IMR-90 (cell line): ENCODE measurements around the gene COL23A1. TPM values are rescaled to one million over a fixed set of nuclear protein-coding genes. Genes with fewer than 3 reads are reported as not detected.

Experiments used
- ATAC-seq: fragments of 200-7000 bp; cut with Tn5 transposase; 2 replicates; pipeline ENCODE4 v1.9.1; 2020; ENCODE audit warnings: low read depth, mild to moderate bottlenecking, moderate library complexity
- BruUV-seq: library from RNA; stranded (reverse); fragments of 400-500 nt; replicated peaks from 2 replicates; lab custom pipeline; 2021; lab: Mats Ljungman, UMichigan
- CTCF ChIA-PET: fragments of 300-600 bp; formaldehyde crosslinking; extraction: SDS; loops from one replicate; lab custom pipeline; 2021; ENCODE audit warnings: antibody characterized with exemption; lab: Yijun Ruan, JAX
- POLR2A ChIA-PET: fragments of 300-600 bp; sonication (Branson Sonifier 250); formaldehyde crosslinking; loops from one replicate; lab custom pipeline; 2022; ENCODE audit warnings: antibody characterized with exemption; ENCODE audit not compliant: unreplicated experiment; lab: Charles Lee
- DNase-seq: peaks from one replicate; pipeline ENCODE4 v3.0.0; 2013
- H2AFZ ChIP-seq: replicated peaks from 2 replicates; pipeline ENCODE3; 2013; ENCODE audit warnings: low read length, mild to moderate bottlenecking; ENCODE audit not compliant: poor library complexity
- H2AK5ac ChIP-seq: 2 replicates; pipeline ENCODE4 v1.6.1; 2013; ENCODE audit warnings: low read depth, low read length, inconsistent platforms
- H2AK9ac ChIP-seq: replicated peaks from 2 replicates; pipeline ENCODE3; 2013; ENCODE audit warnings: mild to moderate bottlenecking, low read depth, low read length, moderate library complexity; ENCODE audit not compliant: poor library complexity
- H2BK120ac ChIP-seq: 2 replicates; pipeline ENCODE4 v1.6.1; 2013; ENCODE audit warnings: low read depth, low read length, inconsistent platforms
- H2BK15ac ChIP-seq: 3 replicates; pipeline ENCODE4 v1.6.1; 2013; ENCODE audit warnings: low read depth, low read length, inconsistent platforms
- H2BK20ac ChIP-seq: 2 replicates; pipeline ENCODE4 v1.6.1; 2013; ENCODE audit warnings: low read depth, mild to moderate bottlenecking, inconsistent platforms, low read length, moderate library complexity
- H2BK5ac ChIP-seq: 2 replicates; pipeline ENCODE4 v1.6.1; 2013; ENCODE audit warnings: mild to moderate bottlenecking, low read depth, low read length, inconsistent platforms; ENCODE audit not compliant: poor library complexity, severe bottlenecking
- H3K14ac ChIP-seq: replicated peaks from 2 replicates; pipeline ENCODE4 v1.6.1; 2013; ENCODE audit warnings: low read depth, low read length, inconsistent platforms
- H3K18ac ChIP-seq: 2 replicates; pipeline ENCODE4 v1.6.1; 2013; ENCODE audit warnings: low read depth, low read length, control low read depth
- H3K23ac ChIP-seq: 2 replicates; pipeline ENCODE4 v1.6.1; 2013; ENCODE audit warnings: low read depth, low read length, inconsistent platforms
- H3K27ac ChIP-seq: 2 replicates; pipeline ENCODE4 v1.5.1; 2013; ENCODE audit warnings: mild to moderate bottlenecking, control low read depth, low read length; ENCODE audit not compliant: insufficient read depth
- H3K27me3 ChIP-seq: 2 replicates; pipeline ENCODE4 v1.6.1; 2013; ENCODE audit warnings: low read length; ENCODE audit not compliant: control insufficient read depth, insufficient read depth
- H3K36me3 ChIP-seq: 2 replicates; pipeline ENCODE4 v1.6.1; 2013; ENCODE audit warnings: low read length, mixed read lengths; ENCODE audit not compliant: control insufficient read depth, insufficient read depth
- H3K4ac ChIP-seq: 2 replicates; pipeline ENCODE4 v1.6.1; 2013; ENCODE audit warnings: low read depth, low read length, inconsistent platforms
- H3K4me1 ChIP-seq: 2 replicates; pipeline ENCODE4 v1.6.1; 2013; ENCODE audit warnings: low read length, mixed read lengths; ENCODE audit not compliant: control insufficient read depth, insufficient read depth
- H3K4me2 ChIP-seq: 2 replicates; pipeline ENCODE4 v1.6.1; 2013; ENCODE audit warnings: low read depth, mild to moderate bottlenecking, control low read depth, low read length, moderate library complexity
- H3K4me3 ChIP-seq: 2 replicates; pipeline ENCODE4 v1.5.1; 2013; ENCODE audit warnings: low read depth, mild to moderate bottlenecking, control low read depth, low read length, moderate library complexity; ENCODE audit not compliant: insufficient read depth
- H3K56ac ChIP-seq: 2 replicates; pipeline ENCODE4 v1.6.1; 2013; ENCODE audit warnings: low read length, inconsistent platforms; ENCODE audit not compliant: insufficient read depth; ENCODE audit errors: extremely low read depth
- H3K79me1 ChIP-seq, 2 experiments: 2 replicates each; pipeline ENCODE4 v1.6.1; 2013; ENCODE audit warnings: low read length in 2 of 2, inconsistent platforms in 1 of 2, low read depth in 1 of 2
- H3K9ac ChIP-seq: 2 replicates; pipeline ENCODE4 v1.6.1; 2013; ENCODE audit warnings: low read depth, low read length, control low read depth
- H3K9me1 ChIP-seq: 2 replicates; pipeline ENCODE4 v1.6.1; 2013; ENCODE audit warnings: low read length, inconsistent platforms; ENCODE audit not compliant: insufficient read depth
- H3K9me3 ChIP-seq: 2 replicates; pipeline ENCODE4 v1.6.1; 2013; ENCODE audit warnings: low read length; ENCODE audit not compliant: control insufficient read depth, insufficient read depth
- H4K20me1 ChIP-seq: 2 replicates; pipeline ENCODE4 v1.6.1; 2013; ENCODE audit warnings: low read length, inconsistent platforms; ENCODE audit not compliant: insufficient read depth
- H4K5ac ChIP-seq: 2 replicates; pipeline ENCODE4 v1.6.1; 2013; ENCODE audit warnings: mild to moderate bottlenecking, low read depth, low read length, control low read depth
- H4K8ac ChIP-seq, 2 experiments: 2 replicates each; pipeline ENCODE4 v1.6.1; 2013; ENCODE audit warnings: low read depth in 2 of 2, low read length in 2 of 2, control low read depth in 1 of 2, inconsistent platforms in 1 of 2
- H4K91ac ChIP-seq: 2 replicates; pipeline ENCODE4 v1.6.1; 2013; ENCODE audit warnings: low read depth, low read length, inconsistent platforms; ENCODE audit not compliant: insufficient read depth
- BHLHE40 ChIP-seq: fragments of 150-350 bp; IDR thresholded peaks from 2 replicates; pipeline ENCODE4 v1.6.1; 2016; ENCODE audit warnings: mild to moderate bottlenecking, low read depth, low read length
- CEBPB ChIP-seq: IDR thresholded peaks from 2 replicates; pipeline ENCODE4 v1.6.1; 2012; ENCODE audit warnings: low read depth, low read length, improper control_type of control experiment
- CHD1 ChIP-seq: IDR thresholded peaks from 2 replicates; pipeline ENCODE4 v1.6.1; 2012; ENCODE audit warnings: low read depth, low read length, improper control_type of control experiment
- CTCF ChIP-seq: conservative IDR thresholded peaks from 2 replicates; pipeline ENCODE4 v1.5.1; 2012; ENCODE audit warnings: mild to moderate bottlenecking, low read depth, low read length, improper control_type of control experiment
- ELK1 ChIP-seq: fragments of 150-350 bp; IDR thresholded peaks from 2 replicates; pipeline ENCODE4 v1.6.1; 2016; ENCODE audit warnings: low read depth, mild to moderate bottlenecking, low read length, moderate library complexity, borderline replicate concordance
- FOS ChIP-seq: fragments of 150-350 bp; IDR thresholded peaks from 2 replicates; pipeline ENCODE4 v1.6.1; 2016; ENCODE audit warnings: low read depth, low read length
- MAFK ChIP-seq: IDR thresholded peaks from 2 replicates; pipeline ENCODE4 v1.6.1; 2012; ENCODE audit warnings: low read depth, low read length, improper control_type of control experiment
- MAZ ChIP-seq: IDR thresholded peaks from 2 replicates; pipeline ENCODE4 v1.6.1; 2012; ENCODE audit warnings: low read depth, mild to moderate bottlenecking, low read length, improper control_type of control experiment, moderate library complexity, borderline replicate concordance
- MXI1 ChIP-seq: IDR thresholded peaks from 2 replicates; pipeline ENCODE4 v1.6.1; 2012; ENCODE audit warnings: low read depth, mild to moderate bottlenecking, low read length, moderate library complexity, borderline replicate concordance
- NFE2L2 ChIP-seq: fragments of 150-350 bp; IDR thresholded peaks from 2 replicates; pipeline ENCODE4 v1.6.1; 2016; ENCODE audit warnings: low read depth, mild to moderate bottlenecking, low read length
- POLR2A ChIP-seq: IDR thresholded peaks from 2 replicates; pipeline ENCODE4 v1.6.1; 2012; ENCODE audit warnings: mild to moderate bottlenecking, low read depth, low read length
- RAD21 ChIP-seq: IDR thresholded peaks from 2 replicates; pipeline ENCODE4 v1.6.1; 2012; ENCODE audit warnings: low read length, improper control_type of control experiment
- RCOR1 ChIP-seq: IDR thresholded peaks from 2 replicates; pipeline ENCODE4 v1.6.1; 2012; ENCODE audit warnings: mild to moderate bottlenecking, low read length, improper control_type of control experiment; ENCODE audit not compliant: insufficient replicate concordance
- RFX5 ChIP-seq: IDR thresholded peaks from 2 replicates; pipeline ENCODE4 v1.8.0; 2012; ENCODE audit warnings: low read depth, mild to moderate bottlenecking, low read length, moderate library complexity
- SMC3 ChIP-seq: fragments of 150-350 bp; IDR thresholded peaks from 2 replicates; pipeline ENCODE4 v1.6.1; 2016; ENCODE audit warnings: low read depth, mild to moderate bottlenecking, antibody characterized with exemption, low read length, moderate library complexity
- USF2 ChIP-seq: fragments of 150-350 bp; IDR thresholded peaks from 2 replicates; pipeline ENCODE4 v1.6.1; 2017; ENCODE audit warnings: mild to moderate bottlenecking, antibody characterized with exemption, low read length, low read depth
- WGBS, 2 experiments: methylation state at CpG; one replicate each; pipeline versions ENCODE4 v1.1.5 to v1.1.7; 2013; ENCODE audit warnings: missing lambda C conversion rate in 2 of 2; ENCODE audit not compliant: insufficient read length in 1 of 2; ENCODE audit errors: extremely low coverage in 2 of 2; 5-methylcytosine and 5-hydroxymethylcytosine counted together
- dilution Hi-C: fragments of 300-500 bp; cut with HindIII; formaldehyde crosslinking; loops from one replicate; pipeline ENCODE4 v1.14.3; 2018; ENCODE audit warnings: low sequenced_read_pairs; ENCODE audit not compliant: unreplicated experiment
- in situ Hi-C: fragments of 300-500 bp; cut with MboI; formaldehyde crosslinking; loops from 3 replicates; pipeline ENCODE4 v1.14.3; 2019; ENCODE audit warnings: low sequenced_read_pairs, inconsistent platforms, mixed read lengths
- intact Hi-C: fragments of 100-400 bp; cut with micrococcal nuclease; formaldehyde crosslinking; loops from 2 replicates; pipeline ENCODE4 v1.10.0; 2022
- polyA plus RNA-seq, 3 experiments: library from polyadenylated mRNA; depleted of rRNA; stranded (reverse); fragments of >200 nt; gene quantifications; 2 replicates each; pipeline ENCODE4 v1.2.3, GENCODE V29; 2012; ENCODE audit warnings: low replicate concordance in 1 of 3
- total RNA-seq: library from RNA; depleted of rRNA; stranded (reverse); fragments of >200 nt; gene quantifications from 2 replicates; pipeline ENCODE4 v1.2.3, GENCODE V29; 2012

COL23A1 gene
- total and polyA plus RNA-seq, 2 of the 4 experiments (the other 2 are of a cell fraction), result not detected

- H2BK120ac ChIP-seq, result no peak overlapping the region
- no peak overlapping the region for H2BK15ac ChIP-seq
- intact Hi-C loops (no loop called here), in situ Hi-C loops (no loop called here), dilution Hi-C loops (no loop called here)
- no peaks in the 10 kb centered on the region for H3K27me3 ChIP-seq
- no peak overlapping the region for H2BK5ac ChIP-seq
- H2BK20ac ChIP-seq, result no peak overlapping the region
- 50% methylated on average over 1 of the region's 12 CpGs; no CpG with 5 or more reads in 1 of the 2 experiments for WGBS, 2 experiments
- no peak overlapping the region for H3K27ac ChIP-seq
- no peak overlapping the region for H3K14ac ChIP-seq
- H2AK9ac ChIP-seq, result no peak overlapping the region
- H3K79me1 ChIP-seq, result no peaks in the 10 kb centered on the region
- H3K36me3 ChIP-seq, result no peaks in the 10 kb centered on the region
- no peak overlapping the region for H3K23ac ChIP-seq
- H3K56ac ChIP-seq, result no peak overlapping the region
- no peak overlapping the region for H3K4ac ChIP-seq
- H4K5ac ChIP-seq, result no peak overlapping the region
- no peaks in the 10 kb centered on the region for H3K9me1 ChIP-seq
- no peak overlapping the region for H2AK5ac ChIP-seq
- no peak overlapping the region for H3K9ac ChIP-seq
- TF ChIP-seq RCOR1 (no peak), MAZ (no peak), POLR2A (no peak), ELK1 (no peak), FOS (no peak), SMC3 (no peak), CHD1 (no peak), RAD21 (no peak), USF2 (no peak), MXI1 (no peak), MAFK (no peak), NFE2L2 (no peak), RFX5 (no peak), CEBPB (no peak), CTCF (no peak), BHLHE40 (no peak)
- BruUV-seq, result no TSS peak
- H3K4me1 ChIP-seq, result no peaks in the 10 kb centered on the region
- no peak overlapping the region for H4K8ac ChIP-seq
- no peak overlapping the region for H3K4me2 ChIP-seq
- ATAC-seq (no peak), DNase-seq (no peak)
- H3K9me3 ChIP-seq, result peaks cover 13% of the 10 kb centered on the region
- H2AFZ ChIP-seq, result no peak overlapping the region
- CTCF ChIA-PET, result interaction anchor here (0.6 kb wide), 1 partner anchor 42 kb away, joined by 5 read pairs; no protein-coding TSS in a partner anchor
- H3K4me3 ChIP-seq, result no peak overlapping the region
- POLR2A ChIA-PET, result interaction anchor here (1.0 kb wide), 1 partner anchor 15 kb away, joined by 3 read pairs; no protein-coding TSS in a partner anchor
- H4K20me1 ChIP-seq, result no peaks in the 10 kb centered on the region
- no peak overlapping the region for H3K18ac ChIP-seq
- H4K91ac ChIP-seq, result no peak overlapping the region
These were observed 200.4 kb downstream of the COL23A1 start for GRCh38 chr5:178389796-178390195.
